Measurements from ENCODE around the gene NOS1AP.
"Not testable (repeated sequence)": the region's sequence is repeated elsewhere in the genome, so short reads cannot be mapped to it uniquely, and the experiment has no call there.

Gene NOS1AP

DNA sequence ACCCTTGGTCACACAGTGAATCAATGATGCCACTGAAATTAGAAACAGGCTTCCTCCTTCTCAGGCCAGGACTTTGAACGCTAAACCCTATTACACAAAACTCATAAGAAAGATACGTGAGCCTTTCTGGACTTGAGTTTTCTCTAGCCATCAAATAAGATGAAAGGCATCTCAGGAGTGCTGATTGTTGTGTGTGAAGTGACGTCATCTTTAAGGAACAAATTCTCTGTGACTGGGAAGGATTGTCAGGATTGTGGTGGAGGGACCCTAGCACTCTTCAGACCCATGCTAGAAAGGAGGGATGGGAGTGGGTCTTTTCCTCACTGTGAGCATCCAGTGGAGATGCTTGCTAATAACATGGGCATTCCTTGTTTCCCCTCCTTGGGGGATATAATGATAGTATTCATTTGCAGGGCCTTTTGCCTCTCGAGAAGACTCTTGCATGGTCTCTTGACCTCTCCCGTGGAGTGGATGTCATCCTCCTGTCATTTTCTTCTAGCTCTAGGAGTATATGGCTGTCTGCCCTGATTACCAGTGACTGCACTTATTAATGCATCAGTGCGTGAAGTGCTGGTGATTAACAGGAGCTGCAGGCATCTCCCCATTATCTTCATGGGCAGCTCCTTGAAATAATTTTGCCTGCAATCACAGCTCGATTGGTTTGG, 267.3 kb downstream of the NOS1AP start:
- DNase-seq (ENCODE audit: low read depth): no peak

DNA sequence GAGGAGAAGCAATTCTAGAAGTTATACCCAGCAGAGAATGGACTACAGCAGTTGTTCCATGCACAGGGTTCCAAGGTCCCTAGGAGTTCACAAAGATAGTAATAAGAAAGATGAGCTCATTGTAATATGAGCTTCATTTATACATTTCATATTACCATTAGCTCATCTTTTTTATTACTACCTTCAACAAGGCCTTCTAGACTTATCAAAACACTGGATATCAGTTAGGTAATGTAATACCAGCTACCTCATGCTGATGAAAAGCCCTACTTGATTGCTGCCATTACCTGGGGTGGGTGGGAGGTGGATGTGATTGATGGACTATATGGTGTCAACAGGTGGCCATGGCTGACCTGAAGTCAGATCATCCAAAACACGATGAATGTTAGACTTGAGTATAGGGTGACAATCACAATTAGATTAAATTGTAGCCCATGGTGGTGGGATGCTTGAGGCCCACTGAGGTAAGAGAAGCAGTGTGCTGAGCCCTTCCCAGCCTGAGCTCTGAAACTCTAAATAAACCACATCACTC, 273.0 kb downstream of the NOS1AP start:
- DNase-seq (ENCODE audit: low read depth): no peak

DNA sequence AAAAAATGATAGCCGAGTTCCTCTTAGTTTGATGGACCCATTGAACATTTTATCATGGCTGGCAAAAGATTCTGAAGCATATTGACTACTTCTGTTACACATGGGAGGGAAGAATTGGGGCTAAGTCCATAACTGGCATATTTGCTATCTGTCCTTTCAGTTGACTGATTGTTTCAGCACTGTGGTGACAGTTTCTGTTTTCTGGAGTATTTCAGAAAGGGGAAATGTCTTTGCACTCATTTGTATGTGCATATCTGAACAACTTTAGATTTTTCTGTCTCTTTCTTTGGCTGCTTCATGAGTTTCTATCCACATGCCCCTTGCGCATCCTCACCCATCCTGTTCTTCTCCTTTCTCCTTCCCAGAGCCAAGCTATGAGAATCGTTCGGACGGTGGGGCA, 274.0 kb downstream of the NOS1AP start:
- DNase-seq (ENCODE audit: low read depth): no peak

DNA sequence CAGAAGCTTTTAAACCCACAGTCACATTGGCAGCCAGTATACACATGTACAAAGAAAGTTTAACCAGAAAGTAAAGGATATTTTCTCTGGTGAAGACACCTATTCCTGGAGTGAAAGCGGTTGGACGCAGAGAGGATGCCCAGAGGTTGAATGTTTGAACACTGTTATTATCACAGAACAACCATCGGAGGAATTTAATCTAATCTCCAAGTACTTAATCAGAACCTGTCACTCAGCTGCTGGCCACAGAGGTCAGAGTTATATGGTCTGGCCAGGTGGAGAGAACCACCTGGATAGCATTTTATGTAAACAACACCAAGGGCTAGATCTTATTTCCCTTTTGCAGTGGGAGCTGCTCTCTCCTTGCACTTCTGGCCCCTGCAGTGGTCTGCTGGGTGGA, 277.8 kb downstream of the NOS1AP start:
- DNase-seq (ENCODE audit: low read depth): no peak

DNA sequence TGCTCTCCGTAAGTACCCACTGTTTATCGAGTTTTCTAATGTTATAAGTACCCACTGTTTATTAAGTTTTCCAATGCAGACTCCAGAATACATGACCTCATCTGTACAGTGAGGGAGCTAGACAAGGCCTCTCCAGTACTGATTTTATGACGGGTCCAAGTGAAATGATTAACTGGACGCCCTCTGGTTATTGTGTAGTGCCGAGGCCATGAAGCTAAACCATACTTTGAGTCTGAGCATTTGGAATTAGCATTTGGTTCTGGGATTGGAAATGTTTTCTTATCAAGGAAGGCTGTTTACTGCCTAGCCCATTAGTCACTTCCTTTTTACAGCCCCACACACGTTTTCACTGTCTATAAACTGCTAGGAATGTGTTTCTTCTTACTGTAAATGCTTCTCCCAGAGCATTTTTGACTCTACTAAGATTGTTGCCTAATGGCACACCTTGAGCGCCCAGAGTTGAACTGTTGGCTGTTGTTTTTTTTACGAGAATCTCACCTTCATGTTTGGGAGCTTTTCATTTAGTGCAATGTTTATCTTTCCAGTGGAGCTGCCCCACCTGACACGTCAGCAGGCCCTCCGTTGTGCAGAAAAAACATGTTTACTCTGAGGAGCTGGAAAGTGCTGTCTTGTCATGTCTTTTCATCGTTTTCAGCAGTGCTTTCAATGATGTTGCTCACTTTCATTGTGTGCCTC, 280.3 kb downstream of the NOS1AP start:
- no peak for DNase-seq (ENCODE audit: low read depth)

DNA sequence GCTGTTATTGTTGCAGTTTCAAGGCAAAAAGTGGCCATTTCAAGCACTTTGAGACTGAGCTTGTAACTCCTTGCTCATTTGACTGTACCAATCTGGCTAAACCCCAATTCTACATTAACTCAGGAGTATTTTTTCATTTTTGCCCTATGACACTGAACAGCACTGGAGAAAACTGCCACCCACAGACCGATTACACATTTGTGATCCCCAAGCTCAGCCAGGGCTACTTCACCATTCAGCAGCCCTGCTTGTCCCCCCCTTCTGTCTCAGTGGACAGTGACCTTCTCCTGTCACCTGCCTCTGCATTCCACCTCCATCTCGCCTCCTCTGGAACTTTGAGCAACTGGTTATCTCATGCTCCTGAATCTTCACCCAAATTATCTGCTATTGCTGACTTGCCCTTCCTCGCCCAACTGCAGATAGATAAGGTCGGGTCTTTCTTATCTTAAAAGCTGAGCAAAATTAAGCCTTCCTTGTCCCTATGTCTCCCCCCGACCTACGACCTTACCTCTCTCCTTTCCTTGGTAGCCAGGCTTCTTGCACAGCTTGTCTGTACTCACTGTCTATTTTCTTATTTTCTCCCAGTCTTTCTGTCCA, 281.9 kb downstream of the NOS1AP start:
- DNase-seq (ENCODE audit: low read depth): no peak

DNA sequence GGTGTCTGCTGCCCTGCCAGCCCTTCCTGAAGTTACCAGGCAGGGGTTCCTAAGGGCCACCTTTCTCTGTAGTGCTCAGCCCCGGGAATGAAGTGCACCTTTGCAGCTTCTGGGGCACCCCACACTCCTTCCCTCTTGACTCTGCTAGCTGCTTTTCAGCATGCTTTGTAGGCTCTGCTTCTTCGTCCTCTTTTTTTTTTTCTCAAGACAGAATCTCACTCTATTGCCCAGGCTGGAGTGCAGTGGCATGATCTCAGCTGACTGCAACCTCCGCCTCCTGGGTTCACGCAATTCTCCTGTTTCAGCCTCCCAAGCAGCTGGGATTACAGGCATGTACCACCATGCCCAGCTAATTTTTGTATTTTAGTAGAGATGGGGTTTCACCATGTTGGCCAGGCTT, 282.4 kb downstream of the NOS1AP start:
- not testable (repeated sequence) for DNase-seq (ENCODE audit: low read depth)

DNA sequence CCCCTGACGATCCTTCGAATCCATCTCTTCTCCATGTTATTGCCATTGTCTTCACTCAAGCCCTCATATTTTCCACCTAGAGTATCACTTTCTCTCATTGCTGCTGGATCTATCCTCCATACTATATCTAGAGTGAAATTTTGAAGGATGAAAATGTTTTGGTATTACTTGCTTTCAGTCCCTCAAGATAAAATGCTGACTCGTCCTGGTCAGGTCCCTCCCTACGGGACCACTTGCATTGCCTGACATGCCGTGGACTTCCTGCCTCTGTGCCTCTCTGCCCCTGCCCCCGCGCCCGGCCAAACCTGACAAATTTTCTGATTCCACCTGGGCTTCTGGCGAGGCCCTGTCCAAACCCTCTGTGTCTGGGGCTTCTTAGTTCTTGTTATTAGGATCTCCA, 283.6 kb downstream of the NOS1AP start:
- no peak for DNase-seq (ENCODE audit: low read depth)

DNA sequence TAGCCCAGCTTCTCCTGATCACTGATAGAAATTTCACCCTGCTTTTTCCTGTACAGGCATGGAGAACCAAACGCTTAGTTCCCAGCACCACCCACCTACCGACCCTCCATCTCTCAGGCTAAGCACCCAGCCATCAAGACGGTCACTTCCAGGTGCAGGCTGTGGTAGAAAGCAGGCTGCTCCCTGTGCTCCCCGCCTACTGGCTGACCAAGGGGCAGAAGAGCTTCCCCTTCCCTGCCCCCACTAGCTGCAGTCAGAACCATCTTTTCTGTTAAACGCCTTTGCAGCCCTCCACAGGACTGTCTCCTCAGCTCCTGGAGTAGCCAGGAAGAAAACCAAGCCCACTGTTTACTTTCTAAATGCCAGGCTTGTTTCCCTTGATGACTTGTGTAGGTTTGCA, 284.2 kb downstream of the NOS1AP start:
- no peak for DNase-seq (ENCODE audit: low read depth)

DNA sequence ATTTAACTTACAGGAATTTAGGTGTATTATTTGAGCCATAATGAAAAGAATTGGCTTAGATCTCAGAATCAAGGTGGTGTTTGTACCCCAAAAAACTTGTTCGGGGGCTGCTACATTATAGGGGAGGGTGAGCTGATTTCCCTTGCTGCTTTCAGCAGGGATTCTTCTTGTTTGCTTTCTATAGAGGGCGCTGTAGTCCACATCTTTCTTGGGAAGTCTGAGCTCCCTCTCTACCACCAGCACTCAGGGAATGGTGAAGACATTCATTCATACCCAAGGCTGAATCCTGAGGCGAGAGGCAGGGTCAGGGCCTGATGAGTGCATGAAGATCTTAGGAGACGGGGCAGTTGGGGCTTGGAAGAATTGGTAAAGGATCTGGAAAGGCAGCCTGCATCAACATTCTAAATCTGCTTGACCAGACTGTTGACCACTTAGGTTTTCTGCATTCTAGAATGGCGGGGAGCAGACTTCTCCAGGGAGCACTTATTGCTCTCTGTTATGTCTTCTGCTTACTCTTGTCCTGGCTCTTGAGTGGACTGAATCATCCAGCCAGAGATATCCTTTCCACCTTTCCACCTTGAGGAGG, 288.3 kb downstream of the NOS1AP start:
- no peak for DNase-seq (ENCODE audit: low read depth)

DNA sequence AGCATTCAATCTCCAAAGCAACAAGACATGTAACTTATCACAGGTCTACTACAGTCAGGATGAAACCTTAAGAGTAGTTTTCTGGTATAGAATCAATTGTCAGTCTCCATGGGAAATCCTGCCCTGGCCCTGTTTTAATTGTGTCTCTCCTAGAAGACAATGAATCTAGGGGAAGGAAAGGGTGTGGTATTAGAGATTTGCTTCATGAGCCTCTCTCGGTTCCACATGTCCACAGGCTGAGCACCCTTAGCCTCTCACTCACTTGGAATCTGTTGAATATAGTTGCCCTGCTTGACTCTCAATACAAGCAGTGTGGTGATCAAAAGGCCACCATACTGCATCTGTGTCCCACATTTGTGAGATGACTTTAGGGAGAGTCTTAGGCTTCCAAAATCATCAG, 289.4 kb downstream of the NOS1AP start:
- no peak for DNase-seq (ENCODE audit: low read depth)

DNA sequence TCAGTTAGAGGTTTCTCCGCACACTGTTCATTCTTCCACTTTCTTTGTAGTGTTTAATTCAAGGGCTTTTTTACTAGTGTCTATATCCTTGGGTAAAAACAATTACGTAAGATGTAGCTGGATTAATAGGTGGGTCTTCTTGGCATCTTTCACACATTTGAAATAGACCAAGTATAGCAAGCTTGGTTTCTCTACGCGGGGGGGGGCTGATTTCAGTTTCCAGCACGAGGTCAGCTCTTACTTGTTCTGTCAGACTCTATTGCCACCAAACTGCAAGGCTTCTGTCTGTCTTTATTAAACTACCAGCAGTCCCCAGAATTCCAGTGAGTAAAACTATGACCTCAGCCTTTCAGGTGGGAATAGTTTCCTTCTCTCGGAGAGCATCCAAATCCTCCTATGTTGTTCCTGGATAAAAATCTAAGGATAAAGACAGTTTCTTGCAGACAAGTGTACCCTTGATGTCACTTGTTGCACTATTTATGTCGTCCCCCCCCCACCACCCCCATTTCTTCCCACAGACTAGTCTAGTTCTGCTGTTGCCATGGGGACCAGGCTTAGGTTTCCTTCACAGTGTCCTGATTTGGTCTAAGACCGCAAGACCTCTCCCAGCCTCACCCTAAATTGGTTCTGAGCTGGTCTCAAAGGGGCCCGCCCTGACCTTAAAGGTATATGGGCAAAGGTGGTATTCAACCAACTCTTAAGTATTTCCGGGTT, 290.2 kb downstream of the NOS1AP start:
- DNase-seq (ENCODE audit: low read depth): no peak

DNA sequence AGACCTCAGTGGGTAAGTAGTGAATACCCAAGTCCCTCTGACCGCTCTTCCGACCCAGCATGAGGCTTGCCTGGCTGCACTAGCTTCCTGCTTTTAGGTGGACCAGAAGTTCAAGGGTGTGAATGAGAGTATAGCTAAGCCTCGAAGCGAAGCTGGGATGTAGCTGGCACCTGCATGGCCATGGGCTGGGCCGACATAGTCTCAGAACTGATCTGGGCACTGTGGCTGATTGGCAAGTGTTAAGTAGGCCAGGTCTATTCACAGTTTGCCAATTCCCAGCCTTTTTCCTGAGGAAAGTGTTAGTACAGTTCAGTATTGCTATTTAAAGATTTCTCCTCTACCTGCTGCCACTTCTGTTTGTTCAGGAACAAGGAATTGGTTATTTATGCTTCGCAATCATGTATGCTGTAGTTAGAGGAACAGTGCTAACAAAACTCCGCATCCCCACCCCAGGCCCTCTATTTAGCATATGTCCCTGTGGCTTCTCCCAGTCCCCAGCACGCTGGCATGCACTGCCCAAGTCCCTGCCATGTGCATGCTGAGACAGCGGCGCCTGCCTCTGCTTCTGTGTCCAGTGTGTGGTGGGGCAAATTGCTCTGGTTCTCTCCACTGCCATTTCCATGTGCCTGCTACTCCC, 290.9 kb downstream of the NOS1AP start:
- no peak for DNase-seq (ENCODE audit: low read depth)

DNA sequence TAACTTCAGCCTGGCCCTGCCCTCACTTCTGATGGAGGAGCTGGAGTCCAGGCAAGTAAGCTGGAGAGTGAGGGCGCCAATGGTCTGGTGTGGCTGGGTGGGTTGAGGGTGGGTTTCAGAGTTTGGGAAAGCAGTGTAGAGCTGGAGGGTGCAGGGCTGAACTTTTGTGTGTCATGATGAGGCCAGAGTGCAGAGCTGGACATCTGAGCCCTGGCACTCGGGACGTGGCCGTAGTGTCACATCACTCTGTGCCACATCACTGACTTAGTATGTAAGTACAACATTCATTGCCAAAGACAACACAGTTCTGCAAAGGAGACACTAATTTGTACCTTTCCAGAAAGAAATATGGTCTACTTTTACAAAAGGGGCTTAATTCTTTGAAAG, 291.4 kb downstream of the NOS1AP start:
- DNase-seq (ENCODE audit: low read depth): no peak

DNA sequence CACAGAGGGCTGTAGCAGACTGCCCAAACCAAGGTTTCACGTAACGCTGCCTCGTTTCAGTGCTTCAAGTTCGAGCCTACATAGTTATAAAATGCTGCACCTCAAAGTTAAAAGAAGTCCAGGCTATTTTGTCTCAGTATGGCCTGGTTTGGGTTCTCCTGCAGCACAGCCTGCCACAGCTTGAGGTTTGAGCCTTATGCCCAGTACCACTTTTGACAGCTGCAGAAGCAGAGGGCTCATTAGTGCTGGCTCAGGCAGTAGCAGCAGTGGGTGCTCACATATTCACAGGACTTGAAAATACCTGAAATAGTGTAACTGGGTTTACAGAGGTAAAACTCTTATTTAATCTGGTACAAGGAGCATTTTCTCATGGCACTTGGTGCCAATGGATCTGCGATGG, 291.9 kb downstream of the NOS1AP start:
- DNase-seq (ENCODE audit: low read depth): no peak

DNA sequence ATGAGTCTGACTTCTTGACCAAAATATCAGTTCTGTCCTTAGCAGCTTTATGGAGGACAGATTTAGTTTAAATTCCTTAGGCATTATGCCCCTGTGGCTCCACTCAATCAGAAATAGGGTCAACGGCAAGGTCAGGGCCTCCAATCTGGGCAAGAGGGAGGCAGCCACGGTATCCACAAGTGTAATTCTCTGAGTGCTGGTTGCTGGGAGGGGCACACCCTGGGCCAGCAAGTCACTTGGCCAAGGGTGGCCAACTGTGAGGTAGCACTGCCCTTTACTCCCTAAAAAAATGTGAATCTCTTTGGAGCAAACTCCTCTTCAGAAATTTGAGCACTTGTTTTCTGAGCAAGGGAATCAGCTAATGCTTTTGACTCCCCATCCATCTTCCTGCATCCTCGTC, 294.3 kb downstream of the NOS1AP start:
- DNase-seq (ENCODE audit: low read depth): no peak

DNA sequence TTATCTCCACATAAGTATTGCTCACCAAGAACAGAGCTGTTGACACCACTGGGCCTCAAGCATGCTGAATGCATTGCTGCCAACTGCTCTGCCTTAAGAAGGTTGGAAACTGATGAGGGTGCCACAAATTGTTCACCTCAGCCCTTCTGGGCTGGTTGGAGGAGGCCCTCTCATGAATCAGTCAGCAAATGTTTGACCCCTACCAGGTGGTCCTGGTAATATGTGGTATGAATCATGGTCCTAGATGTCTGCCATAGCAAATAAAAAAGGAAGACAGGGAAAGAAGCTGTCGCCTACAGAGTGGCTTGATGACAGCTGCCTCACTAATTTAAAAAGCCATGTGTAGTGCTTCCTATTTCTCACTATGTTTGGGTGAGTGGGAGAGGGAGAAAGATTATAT, 295.0 kb downstream of the NOS1AP start:
- DNase-seq (ENCODE audit: low read depth): no peak

DNA sequence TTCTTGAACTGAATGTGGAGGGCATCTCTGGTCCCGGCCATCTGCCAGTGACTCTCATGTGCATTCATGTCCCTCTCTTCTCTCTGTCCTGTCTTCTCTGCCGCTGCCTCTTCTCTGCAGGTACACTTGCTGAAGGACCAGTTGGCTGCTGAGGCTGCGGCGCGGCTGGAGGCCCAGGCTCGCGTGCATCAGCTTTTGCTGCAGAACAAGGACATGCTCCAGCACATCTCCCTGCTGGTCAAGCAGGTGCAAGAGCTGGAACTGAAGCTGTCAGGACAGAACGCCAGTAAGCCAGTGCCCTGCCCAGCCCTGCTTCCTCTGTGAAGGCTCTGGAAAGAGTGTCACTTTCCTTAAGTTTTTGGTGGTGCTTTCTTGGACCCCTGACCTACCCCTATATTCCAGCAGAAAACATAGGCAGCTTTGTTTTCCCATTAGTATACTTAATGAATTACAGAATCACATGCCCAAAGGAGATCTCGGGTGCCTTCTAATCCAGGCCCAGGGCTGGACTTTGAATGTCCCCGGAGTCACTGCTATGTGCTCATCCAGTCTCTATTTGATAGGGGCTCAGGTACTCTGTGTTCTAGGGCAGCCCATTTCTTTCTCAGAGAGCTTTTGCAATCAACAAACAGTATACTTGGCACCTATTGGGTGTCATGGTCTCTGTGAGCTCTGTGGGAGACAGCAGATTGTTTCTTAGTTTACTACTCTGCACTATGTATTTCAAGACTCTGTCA, 296.0 kb downstream of the NOS1AP start:
- no peak for DNase-seq (ENCODE audit: low read depth)

DNA sequence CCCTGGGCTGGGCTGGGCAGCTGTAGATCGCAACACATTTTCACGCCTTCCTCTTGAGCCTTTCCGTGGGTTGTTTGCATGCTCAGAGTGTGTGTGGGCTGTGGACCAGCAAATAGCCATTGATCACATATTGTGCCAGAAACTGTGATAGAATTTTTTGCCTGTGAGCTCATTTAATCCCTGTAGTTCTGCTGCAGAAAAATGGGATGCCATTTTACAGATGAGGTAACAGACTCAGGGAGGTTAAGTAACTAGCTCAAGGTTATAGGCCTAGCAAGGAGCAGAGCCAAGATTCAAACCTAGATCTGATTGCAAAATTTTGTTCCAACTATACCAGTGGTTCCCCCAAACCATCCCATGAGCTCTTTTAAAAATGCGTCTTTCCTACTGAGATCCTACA, 296.7 kb downstream of the NOS1AP start:
- DNase-seq (ENCODE audit: low read depth): no peak

DNA sequence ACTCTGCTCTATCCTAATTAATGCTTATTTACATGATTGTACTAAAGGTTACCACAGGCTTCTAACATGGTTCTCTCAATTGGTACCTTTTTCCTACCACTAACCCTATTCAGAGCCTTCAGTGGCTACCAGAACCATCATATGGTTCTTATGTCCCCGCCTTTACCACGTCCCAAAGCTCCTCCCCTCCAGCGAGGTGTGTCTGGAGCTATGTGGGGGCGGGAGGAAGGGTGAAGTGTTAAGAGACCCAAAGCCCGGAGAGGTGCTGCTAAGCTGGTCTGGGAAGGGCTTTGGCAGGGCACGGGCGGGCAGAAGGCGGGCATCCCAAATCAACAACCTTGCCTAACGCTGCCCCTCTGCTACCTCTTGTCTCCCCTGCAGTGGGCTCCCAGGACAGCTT, 297.2 kb downstream of the NOS1AP start:
- no peak for DNase-seq (ENCODE audit: low read depth)

DNA sequence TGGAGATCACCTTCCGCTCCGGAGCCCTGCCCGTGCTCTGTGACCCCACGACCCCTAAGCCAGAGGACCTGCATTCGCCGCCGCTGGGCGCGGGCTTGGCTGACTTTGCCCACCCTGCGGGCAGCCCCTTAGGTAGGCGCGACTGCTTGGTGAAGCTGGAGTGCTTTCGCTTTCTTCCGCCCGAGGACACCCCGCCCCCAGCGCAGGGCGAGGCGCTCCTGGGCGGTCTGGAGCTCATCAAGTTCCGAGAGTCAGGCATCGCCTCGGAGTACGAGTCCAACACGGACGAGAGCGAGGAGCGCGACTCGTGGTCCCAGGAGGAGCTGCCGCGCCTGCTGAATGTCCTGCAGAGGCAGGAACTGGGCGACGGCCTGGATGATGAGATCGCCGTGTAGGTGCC, 297.6 kb downstream of the NOS1AP start:
- DNase-seq (ENCODE audit: low read depth): no peak
